AG09319 (cell line): Measurements from ENCODE around the gene FAM171A1.

Experiments used
- DNase-seq: peaks from one replicate; pipeline ENCODE4 v3.0.0-alpha.2; 2010; ENCODE audit warnings: low read depth; ENCODE audit errors: extremely low read depth
- TF ChIP-seq, protein P1 (sequence below): IDR thresholded peaks from 2 replicates; pipeline ENCODE4 v1.5.1; 2011; ENCODE audit warnings: low read depth, mild to moderate bottlenecking, inconsistent platforms, low read length, moderate library complexity

The FAM171A1 gene

DNA sequence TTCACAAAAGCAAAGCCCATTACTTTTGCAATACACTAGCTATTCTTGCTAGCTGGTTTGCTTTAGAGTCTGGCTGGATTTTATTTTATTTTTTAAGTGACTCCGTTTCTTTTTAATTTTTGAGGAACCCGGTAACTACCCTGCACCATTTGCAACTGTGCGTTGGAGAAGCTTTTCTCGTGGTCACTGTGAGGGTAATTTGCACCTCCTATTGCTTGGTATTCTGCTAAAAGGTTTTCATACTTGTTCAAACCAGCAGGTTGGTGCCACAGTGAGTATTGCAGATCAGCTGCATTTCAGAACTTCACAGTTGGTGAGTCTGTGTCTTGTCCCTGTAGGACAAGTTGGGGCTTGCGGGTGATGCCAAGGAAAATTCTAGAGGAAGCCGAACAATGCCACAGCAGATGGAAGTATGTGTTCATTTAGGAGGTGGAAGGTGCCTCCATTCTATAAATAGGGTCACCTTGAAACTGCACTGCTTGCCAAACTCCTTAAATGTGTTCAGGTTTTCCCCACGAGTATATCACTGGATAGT, 198.7 kb downstream of the FAM171A1 start:
- DNase-seq: no peak
- TF ChIP-seq, protein P1, sequence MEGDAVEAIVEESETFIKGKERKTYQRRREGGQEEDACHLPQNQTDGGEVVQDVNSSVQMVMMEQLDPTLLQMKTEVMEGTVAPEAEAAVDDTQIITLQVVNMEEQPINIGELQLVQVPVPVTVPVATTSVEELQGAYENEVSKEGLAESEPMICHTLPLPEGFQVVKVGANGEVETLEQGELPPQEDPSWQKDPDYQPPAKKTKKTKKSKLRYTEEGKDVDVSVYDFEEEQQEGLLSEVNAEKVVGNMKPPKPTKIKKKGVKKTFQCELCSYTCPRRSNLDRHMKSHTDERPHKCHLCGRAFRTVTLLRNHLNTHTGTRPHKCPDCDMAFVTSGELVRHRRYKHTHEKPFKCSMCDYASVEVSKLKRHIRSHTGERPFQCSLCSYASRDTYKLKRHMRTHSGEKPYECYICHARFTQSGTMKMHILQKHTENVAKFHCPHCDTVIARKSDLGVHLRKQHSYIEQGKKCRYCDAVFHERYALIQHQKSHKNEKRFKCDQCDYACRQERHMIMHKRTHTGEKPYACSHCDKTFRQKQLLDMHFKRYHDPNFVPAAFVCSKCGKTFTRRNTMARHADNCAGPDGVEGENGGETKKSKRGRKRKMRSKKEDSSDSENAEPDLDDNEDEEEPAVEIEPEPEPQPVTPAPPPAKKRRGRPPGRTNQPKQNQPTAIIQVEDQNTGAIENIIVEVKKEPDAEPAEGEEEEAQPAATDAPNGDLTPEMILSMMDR: no peak

- no peak for DNase-seq
- TF ChIP-seq, protein P1: no peak
These were observed 201.3 kb downstream of the FAM171A1 start for GRCh38 chr10:15169555-15170401.

DNA sequence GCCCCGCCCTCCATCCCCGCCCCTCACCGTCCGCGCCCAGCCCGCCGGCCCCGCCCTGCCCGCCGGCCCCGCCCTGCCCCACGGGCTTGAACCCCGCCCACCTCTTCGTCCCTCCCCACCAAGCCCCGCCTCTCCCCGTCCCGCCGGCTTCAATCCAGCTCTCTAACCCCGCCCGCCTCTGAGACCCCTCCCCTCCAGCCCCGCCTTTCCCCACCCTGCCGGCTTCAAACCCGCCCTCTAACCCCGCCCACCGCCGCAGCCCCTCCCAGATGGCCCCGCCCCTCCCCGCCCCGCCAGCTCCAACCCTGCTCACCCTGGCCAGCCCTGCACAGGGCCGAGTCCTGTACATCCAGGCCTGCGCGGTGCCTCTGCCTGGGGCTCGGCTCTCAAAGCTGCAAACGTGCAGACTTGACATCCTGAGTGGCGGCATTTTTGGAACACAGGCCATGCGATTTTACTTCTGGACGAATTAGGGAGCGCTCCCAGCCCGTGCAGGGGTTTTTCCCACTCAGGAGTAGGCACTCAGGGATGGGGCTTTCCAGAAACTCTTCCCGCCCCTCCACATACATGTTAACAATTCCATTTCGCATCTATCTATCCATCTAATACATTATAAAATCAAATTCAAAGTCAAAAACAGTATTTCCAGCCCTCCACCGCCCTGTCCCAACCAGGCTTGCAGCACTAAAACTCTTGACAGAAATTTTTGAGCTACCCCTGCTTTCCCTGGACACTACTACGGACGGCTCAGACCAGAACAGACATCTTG, 202.1 kb downstream of the FAM171A1 start:
- peak; percentile 94 for DNase-seq
- TF ChIP-seq, protein P1: no peak

DNA sequence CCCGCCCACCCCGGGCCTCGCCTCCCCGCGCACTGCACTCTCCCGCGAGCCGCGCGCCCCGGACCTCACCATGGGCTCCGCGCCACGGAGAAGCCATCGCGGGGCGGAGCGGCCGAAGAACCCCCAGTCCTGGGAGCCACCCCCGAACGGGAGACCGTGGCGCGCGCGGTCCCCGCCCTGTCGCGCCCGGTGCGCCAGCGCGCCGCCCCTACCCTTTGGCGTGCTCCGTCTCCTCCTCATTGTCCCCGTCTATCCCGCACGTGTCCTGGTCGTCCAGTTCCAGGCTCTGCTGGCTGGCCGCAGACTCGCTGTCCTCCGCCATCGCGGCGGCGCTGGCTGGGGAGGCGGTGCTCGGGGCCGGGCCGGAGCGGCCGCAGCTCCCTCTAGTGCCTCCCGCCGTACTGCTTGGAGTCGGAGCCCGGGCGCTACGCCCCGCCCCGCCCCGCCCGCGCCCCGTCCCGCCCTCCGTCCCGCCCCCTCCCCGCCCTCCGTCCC, 202.8 kb downstream of the FAM171A1 start, which contains the start of gene NMT2:
Gene NMT2, minus strand, starts transcription at position 403 of the 495 bp plus-strand sequence. Its CDS starts 81 bp downstream, at position 322.
- TF ChIP-seq, protein P1: peak; percentile 26
- DNase-seq: no peak

GRCh38 chr10:15167411-15168290, 203.4 kb downstream of the FAM171A1 start:
- DNase-seq: no peak
- TF ChIP-seq, protein P1: peak; percentile 61

DNA sequence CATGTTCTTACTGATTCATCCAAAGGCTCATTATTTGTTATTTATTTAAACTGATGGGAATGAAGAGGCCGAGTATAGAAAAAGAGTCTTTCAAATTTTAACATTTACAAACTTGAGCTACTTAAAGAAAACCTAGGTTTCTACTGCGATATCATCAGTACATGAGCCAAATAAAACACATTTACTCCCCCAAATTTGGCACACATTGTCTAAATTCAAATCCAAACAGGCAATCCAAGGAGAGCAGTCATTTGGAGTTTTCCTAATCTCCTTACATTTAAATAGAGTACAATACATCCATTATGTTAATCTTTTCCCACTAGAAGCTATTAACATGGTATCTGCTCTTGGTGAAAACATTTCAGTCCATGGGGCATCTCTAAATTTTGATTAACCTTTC, 204.8 kb downstream of the FAM171A1 start:
- TF ChIP-seq, protein P1: no peak
- DNase-seq: no peak
